Activated CD8-positive, alpha-beta memory T cell treated with anti-CD3 and anti-CD28 coated beads for 36 hours (primary cell): Measurements from ENCODE around the gene ROPN1L. TPM values are rescaled to one million over a fixed set of nuclear protein-coding genes. Genes with fewer than 3 reads are reported as not detected.
"Not testable (repeated sequence)": the region's sequence is repeated elsewhere in the genome, so short reads cannot be mapped to it uniquely, and the experiment has no call there.

Experiments
- CTCF ChIA-PET: fragments of 350-600 bp; sonication (Branson Sonifier 250); formaldehyde crosslinking; loops from one replicate; lab custom pipeline; 2021; ENCODE audit warnings: antibody characterized with exemption; lab: Charles Lee
- POLR2A ChIA-PET: fragments of 350-600 bp; sonication (Branson Sonifier 250); formaldehyde crosslinking; loops from one replicate; lab custom pipeline; 2021; ENCODE audit warnings: antibody characterized with exemption; lab: Charles Lee
- total RNA-seq, 2 experiments: library from RNA; stranded (reverse); gene quantifications; one replicate each; pipeline ENCODE4 v1.2.3, GENCODE V29; 2021

The ROPN1L gene
- total RNA-seq, 2 experiments from 2014 or later = 0.21 to 0.29 TPM

- CTCF ChIA-PET = no interaction called here
- POLR2A ChIA-PET = no interaction called here
These were observed 48.2 kb downstream of the ROPN1L start for GRCh38 chr5:10489810-10490426.

- ChIA-PET POLR2A (no interaction called here), CTCF (no interaction called here)
These were observed 49.4 kb downstream of the ROPN1L start for GRCh38 chr5:10490927-10491672.

DNA sequence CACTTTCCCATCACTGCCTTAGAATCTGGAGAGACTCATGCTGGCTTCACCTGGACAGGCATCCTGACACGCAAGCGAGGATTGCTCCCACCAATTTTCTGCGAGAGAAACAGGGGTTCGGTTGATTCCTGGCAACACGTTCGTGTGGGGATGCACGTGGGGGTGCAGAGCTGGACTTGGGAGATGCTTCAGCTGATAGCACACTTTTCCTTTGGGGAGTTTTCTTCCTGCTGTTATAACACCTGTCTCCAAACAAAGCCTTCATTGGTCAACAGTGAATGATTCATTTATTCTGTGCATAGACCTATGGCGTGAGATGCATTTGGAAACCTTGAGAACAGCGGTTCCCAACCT, 50.0 kb downstream of the ROPN1L start:
- ChIA-PET POLR2A (no interaction called here), CTCF (interaction anchor here (0.6 kb wide), 1 partner anchor 163 kb away, joined by 3 read pairs; no protein-coding TSS in a partner anchor)

DNA sequence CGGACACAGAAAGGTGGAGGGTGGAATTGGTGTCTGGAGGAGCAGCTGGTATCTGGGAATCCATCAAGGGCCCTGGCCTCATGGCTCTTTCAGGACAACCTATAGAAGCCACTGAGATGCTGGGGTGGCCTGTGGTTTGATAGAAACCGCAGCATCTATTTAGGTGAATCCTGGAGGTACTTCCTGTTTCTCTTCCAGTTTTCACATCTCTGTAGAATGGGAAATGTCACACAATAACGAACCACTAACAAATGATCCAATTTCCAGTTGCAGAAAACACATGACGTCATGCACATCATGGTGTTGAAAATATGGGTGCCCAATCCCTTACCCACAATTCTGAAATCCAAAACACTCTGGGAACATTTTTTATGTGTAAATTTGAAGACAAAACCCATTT, 52.2 kb downstream of the ROPN1L start:
- POLR2A ChIA-PET = no interaction called here
- CTCF ChIA-PET = no interaction called here

DNA sequence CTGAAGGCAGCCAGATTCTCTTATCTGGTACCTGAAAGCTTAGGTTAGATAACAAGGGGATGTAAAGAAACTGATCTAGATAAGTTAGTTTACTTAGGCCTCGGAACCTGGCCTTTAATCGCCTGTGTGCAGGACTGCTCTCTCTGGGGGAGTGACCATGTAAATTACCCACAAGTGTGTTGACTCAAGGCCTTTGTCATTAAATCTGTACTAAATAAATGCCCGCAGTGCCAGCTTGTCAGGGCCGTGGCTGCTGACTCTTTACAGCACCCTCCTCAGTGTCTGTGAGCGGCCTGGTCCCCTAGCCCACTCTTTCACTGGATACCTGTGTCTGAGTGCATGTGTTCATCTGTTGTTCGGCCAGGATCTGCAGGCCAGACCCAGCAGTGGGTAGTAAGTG, 52.8 kb downstream of the ROPN1L start:
- POLR2A ChIA-PET = not testable (repeated sequence)
- CTCF ChIA-PET = interaction anchor here (0.7 kb wide), 1 partner anchor 78 kb away, joined by 3 read pairs; no protein-coding TSS in a partner anchor

DNA sequence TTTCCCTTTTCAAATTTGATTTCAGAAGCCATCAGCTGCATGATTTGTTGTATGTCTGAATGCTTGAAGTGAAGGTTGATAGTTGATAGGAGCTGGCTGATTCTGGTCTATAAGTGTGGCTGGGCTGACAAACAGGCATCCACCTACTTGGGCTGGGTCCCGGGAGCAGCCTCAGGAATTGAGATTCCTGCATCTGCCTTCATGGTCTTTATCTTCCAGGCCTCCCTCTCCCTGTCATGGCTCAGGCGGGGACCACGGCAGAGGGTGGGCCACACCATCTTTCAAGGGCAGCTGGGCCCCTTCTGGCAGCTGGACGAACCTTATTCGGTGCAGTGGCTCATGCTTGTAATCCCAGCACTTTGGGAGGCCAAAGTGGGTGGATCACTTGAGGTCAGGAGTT, 55.9 kb downstream of the ROPN1L start:
- CTCF ChIA-PET = no interaction called here

DNA sequence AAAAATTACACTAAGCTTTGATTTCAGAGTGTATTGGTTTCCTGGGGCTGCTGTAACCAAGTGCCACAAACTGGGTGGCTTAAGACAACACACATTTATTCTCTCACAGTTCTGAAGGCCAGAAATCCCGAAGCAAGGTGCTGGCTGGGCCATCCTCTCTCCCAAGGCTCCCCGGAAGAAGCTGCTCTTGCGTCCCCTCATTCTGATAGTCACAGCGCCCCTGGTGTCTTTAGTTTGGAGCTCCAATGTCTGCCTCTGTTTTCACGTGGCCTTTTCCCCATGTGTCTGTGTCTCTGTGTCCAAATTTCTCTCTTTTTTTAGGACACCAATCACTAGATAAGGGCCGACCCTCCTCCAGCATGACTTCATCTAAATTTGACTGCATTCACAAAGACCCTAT, 56.7 kb downstream of the ROPN1L start:
- ChIA-PET POLR2A (no interaction called here), CTCF (no interaction called here)

More for the DNA sequence above, 55.9 kb downstream of the ROPN1L start:
- POLR2A ChIA-PET = no interaction called here

DNA sequence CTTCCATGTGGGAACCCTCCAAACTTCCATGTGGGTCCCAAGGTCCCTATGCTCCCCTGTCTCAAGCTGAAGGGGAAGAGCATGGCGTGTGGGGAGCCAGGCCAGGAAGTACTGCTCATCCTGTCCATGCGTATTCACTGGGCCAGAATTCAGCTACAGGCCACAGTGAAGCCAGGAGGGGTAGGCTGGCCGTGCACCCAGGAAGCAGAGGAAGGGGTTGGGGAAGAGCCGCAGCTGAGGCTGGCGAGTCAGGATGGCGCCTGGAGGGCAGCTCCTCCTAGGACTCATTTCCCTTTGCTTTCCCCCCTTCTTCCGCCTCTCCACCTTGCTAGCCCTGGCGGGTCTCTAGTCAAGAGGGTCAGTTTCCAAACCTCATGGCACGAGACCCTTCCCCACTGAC, 57.4 kb downstream of the ROPN1L start:
- ChIA-PET CTCF (no interaction called here), POLR2A (no interaction called here)

GRCh38 chr5:10499776-10500175, 58.1 kb downstream of the ROPN1L start:
- POLR2A ChIA-PET = no interaction called here
- CTCF ChIA-PET = no interaction called here

- CTCF ChIA-PET = no interaction called here
- POLR2A ChIA-PET = no interaction called here
These were observed 59.0 kb downstream of the ROPN1L start for GRCh38 chr5:10500669-10501068.

DNA sequence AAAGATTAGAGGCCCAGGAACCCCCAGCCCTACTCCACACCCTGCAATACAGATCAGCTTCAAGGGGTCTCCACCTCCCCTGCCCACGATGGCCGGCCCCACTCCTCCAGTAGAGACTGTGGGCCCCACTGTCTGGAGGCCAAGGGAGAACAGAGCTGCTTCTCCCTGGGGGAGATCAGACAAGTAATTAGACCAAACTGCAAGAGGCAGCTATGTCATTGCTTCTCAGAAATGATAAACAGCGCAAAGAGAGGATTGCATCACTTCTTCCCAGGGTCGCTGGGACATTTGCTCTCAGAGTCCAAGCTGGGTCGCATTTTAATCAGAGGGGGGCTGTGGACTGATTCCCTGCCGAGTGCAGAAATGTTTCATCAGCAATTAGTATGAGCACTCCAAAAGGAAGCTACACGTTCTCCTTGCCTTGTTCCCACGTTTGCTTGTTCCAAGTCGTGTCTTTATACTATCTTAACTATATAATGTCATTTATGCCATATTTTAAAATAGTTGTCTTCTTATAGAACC, 59.9 kb downstream of the ROPN1L start:
- POLR2A ChIA-PET = no interaction called here
- CTCF ChIA-PET = no interaction called here

- ChIA-PET POLR2A (no interaction called here), CTCF (no interaction called here)
These were observed 60.5 kb downstream of the ROPN1L start for GRCh38 chr5:10502130-10502529.

GRCh38 chr5:10502578-10502977, 60.9 kb downstream of the ROPN1L start:
- ChIA-PET CTCF (no interaction called here), POLR2A (no interaction called here)

GRCh38 chr5:10503321-10503720, 61.6 kb downstream of the ROPN1L start:
- ChIA-PET POLR2A (no interaction called here), CTCF (no interaction called here)

- CTCF ChIA-PET = no interaction called here
- POLR2A ChIA-PET = no interaction called here
These were observed 62.5 kb downstream of the ROPN1L start for GRCh38 chr5:10503997-10504793.

DNA sequence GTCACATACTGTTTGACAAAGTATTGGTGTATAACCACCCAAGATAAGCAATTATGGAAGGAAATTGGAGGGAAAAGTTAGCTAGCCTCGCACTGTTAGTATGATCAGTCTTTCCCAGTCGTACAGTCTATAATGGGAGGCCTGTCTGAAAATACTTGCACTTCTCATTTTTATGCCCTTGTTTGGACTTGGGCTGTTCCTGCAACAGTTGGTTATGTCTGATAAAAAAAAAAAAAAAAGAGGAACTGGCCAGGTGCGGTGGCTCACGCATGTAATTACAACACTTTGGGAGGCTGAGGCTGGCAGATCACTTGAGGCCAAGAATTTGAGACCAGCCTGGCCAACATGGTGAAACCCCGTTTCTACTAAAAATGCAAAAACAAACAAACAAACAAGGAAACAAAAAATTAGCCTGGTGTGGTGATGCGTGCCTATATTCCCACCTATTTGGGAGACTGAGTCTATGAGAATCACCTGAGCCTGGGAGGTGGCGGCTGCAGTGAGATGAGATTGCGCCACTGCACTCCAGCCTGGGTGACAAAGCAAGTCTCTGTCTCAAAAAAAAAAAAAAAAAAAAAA, 63.9 kb downstream of the ROPN1L start:
- POLR2A ChIA-PET = no interaction called here
- CTCF ChIA-PET = interaction anchor here (0.7 kb wide), 1 partner anchor 122 kb away, joined by 3 read pairs; no protein-coding TSS in a partner anchor

- CTCF ChIA-PET = interaction anchor here (0.7 kb wide), 1 partner anchor 121 kb away, joined by 3 read pairs; no protein-coding TSS in a partner anchor
- POLR2A ChIA-PET = no interaction called here
These were observed 64.9 kb downstream of the ROPN1L start for GRCh38 chr5:10506535-10506934.

DNA sequence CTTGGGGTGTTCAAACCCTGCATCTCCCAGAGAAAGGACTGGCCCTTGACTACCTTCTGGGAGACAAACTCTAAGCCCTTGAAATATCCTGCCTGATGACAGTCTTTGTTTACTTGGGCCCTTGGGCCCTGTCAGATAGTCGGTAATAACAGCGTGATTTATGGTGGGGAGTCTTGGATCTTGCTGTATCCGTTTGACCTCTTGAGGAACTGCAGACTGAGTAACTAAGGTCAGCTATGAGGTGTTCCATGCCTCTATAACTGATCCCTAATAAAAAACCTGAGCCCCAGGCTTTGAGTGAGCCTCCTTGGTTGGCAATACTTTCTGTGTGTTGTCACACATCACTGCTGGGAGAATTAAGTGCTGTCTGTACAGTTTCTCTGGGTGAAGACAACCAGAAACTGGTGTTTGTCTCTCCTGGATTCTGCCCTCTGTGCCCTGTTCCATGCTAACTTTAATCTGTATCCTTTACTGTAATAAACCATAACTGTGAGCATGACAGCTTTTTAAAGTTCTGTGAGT, 66.0 kb downstream of the ROPN1L start:
- POLR2A ChIA-PET = no interaction called here
- CTCF ChIA-PET = no interaction called here

DNA sequence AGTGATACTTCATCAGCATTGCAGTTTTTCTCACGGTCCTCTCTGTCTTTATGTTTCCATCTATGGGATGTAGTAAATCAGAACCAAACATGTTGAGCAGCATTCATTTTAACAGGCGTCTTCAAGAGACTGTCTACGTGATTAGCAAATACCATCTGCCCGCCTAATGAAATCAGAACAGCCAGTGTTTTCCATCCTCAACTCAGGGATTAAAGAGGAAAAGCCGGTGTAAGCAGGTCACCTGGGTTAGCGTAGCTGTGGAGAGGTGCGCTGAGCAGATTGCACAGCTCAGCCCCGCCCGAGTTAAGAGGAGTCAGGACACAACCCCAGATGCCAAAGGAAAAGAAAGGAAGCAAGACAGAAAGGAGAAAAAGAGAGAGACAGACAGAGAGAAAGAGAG, 67.9 kb downstream of the ROPN1L start:
- ChIA-PET POLR2A (no interaction called here), CTCF (no interaction called here)
